NCI-H1092 (cell line): ENCODE data around the gene TRIM23.

ENCODE experiments used
- DNase-seq: peaks from one replicate; lab custom pipeline; 2025; lab: John Stamatoyannopoulos, UW

Gene TRIM23

DNA sequence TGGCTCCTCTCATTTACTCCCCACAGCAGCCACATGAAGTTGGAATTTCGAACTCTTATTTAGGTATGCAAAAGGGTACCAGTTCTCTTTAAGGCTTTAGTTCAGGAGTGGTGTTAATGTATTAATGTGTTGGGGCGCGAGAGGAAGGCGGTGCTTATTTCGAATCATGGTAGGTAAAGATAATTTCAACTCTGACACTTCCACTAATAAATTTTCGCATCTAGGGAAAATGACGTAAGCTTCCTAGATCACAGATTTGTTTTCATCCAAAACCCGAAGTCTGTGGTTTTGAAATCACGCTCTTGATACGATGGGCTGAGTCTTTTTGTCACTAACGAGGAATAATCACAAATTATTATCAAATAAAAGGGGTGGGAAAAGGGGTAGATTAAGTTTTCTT lies 60.4 kb downstream of the TRIM23 start:
- no peak for DNase-seq

- DNase-seq, result peak; percentile 90
Measured at GRCh38 chr5:65562731-65563701, 61.1 kb downstream of the TRIM23 start, which contains the start of the genes CENPK and PPWD1. Gene CENPK (minus strand): TSS chr5:65563168. CDS start chr5:65554907, 8,261 bp downstream. Gene PPWD1 (plus strand): TSS chr5:65563296. CDS start chr5:65563311, 15 bp downstream.

DNA sequence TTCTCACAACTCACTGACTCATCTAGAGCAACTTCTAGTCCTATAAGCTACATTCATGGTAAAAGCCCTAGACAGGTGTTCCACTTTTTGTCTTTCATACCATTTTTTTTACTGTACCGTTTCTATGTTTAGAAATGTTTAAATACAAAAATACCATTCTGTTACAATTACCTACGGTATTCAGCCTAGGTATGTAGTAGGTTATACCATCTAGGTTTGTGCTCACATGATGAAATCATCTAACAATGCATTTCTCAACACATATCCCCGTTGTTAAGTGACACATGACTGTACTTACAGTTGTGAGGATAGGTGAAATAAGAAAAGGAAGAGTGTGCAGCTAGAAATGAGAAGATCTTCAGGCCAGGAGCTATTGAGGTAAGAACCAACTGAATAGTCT lies 67.4 kb downstream of the TRIM23 start:
- no peak for DNase-seq

DNA sequence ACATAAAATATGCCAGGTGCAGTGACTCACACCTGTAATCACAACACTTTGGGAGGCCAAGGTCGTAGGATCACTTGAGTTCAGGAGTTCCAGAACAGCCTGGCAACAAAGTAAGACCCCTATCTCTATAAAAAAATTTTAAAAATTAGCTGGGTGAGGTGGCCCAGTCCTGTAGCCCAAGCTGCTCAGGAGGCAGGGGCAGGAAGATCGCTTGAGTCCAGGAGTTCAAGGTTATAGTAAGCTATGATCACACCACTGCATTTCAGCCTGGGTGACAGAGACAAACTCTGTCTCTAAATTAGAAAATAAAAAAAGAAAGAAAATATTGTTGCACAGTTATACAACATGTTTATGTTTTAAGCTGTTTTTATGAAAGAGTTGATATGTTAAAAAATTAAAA lies 68.0 kb downstream of the TRIM23 start:
- DNase-seq, result no peak

DNA sequence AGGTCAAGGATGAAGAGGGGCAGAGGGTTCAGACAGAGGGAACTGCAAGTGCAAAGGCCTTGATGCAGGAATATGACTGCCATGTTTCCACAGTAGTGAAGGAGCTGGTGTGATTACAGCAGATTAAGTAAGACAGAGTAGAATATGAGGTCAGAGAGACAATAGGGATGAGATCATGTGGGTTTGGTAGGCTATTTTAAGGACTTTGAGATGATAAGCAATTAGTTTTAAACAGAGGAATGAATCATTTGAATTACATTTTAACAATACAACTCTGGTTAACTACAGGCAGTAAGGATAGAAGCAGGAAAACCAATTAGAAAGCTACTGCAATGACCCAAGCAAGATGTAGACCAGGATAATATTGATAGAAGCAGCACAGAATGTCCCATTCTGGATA lies 68.8 kb downstream of the TRIM23 start:
- DNase-seq, result no peak

GRCh38 chr5:65553941-65554340 lies 70.2 kb downstream of the TRIM23 start:
- no peak for DNase-seq

DNA sequence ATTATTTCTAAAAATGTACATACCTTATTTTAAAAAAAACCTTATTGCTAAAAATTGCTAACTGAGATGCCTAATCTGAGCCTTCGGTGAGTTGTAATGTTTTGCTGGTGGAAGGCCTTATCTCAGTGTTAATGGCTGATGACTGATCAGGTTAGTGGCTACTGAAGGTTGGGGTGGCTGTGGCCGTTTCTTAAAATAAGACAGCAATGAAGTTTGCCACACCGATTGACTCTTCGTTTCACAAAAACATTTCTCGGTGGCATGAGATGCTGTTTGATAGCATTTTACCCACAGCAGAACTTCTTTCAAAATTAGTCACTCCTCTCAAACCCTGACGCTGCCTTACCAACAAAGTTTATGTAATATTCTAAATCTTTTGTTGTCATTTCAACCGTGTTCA lies 75.9 kb downstream of the TRIM23 start:
- DNase-seq, result no peak

DNA sequence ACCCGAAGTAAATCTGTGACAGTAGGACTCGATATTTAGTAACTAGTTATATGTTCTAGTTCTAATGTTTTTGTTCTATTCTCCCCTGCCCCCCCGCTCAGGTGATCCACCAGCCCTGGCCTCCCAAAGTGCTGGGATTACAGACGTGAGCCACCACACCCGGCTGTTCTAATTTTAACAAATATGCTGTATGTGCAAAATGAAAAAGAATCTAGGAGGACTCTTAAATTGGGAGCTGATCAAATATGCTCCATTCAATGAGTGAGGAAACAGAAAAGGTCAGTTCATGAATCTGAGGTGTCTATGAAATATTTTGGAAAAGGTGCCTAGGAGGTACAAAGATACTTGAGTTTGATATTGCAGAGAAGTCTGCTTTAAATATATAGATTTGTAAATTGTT lies 78.0 kb downstream of the TRIM23 start:
- DNase-seq, result no peak

DNA sequence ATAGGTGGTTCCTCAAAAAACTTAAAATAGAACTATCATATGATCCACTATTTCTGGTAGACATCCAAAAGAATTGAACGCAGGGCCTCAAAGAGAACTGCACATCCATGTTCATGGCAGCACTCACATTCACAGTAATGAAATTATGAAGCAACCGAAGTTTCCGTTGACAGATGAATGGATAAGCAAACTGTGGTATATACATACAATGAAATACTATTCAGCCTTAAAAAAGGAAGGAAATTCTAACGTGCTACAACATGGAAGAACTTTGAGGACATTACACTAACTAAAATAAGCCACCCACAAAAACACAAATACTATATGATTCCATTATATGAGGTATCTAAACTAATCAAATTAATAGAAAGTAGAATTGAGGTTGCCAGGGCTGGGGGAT lies 79.7 kb downstream of the TRIM23 start:
- no peak for DNase-seq

DNA sequence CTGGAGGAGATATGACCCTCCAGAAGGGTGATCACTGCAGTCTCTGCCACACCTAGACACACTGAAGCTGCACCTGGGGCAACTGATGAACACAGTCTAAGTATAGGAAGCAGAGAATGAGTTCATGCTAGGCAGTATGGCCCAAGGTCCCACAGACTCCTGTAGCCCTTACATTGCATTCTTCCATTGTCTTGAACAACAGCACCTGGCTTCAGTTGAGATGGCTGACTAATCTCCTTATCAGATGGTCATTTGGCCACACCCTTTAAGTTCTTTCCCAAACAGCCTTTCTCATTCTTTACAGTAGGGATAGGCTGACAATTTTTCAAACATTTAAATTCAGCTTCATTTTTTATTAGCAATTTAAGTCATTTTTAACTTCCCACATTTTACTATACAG lies 84.3 kb downstream of the TRIM23 start:
- no peak for DNase-seq
